Stimulated activated naive CD8-positive, alpha-beta T cell treated with anti-CD3 and anti-CD28 coated beads, Interleukin-15, Interleukin-2, amounts not matched to agents 100 U/mL and 50 U/mL, for 24 hours (primary cell): ENCODE measurements around the gene SPDYE1.
A peak's percentile ranks its signal among the peaks of the same experiment; 100 is the strongest.
"Not testable (repeated sequence)": the region's sequence is repeated elsewhere in the genome, so short reads cannot be mapped to it uniquely, and the experiment has no call there.

Experiments used
- ATAC-seq: fragments of 150-1000 bp; cut with Tn5 transposase; one replicate; pipeline ENCODE4 v1.10.0; 2021
- DNase-seq: peaks from one replicate; pipeline ENCODE4 v3.0.0; 2021

Gene SPDYE1

GRCh38 chr7:43997532-43997931, at the start of gene SPDYE1:
Gene SPDYE1, plus strand, starts transcription at chr7:43997897. Its CDS starts 2,053 bp downstream, at chr7:43999950.
- not testable (repeated sequence) for ATAC-seq, DNase-seq

GRCh38 chr7:43952028-43952427, 45.7 kb upstream of the SPDYE1 start:
- ATAC-seq (no peak), DNase-seq (no peak)

GRCh38 chr7:43953071-43953470, 44.6 kb upstream of the SPDYE1 start:
- ATAC-seq: no peak
- no peak for DNase-seq

GRCh38 chr7:43954524-43955228, 43.0 kb upstream of the SPDYE1 start:
- ATAC-seq (peak; percentile 71), DNase-seq (peak; percentile 10)

GRCh38 chr7:43956027-43956426, 41.7 kb upstream of the SPDYE1 start:
- ATAC-seq (no peak), DNase-seq (no peak)

- DNase-seq (no peak), ATAC-seq (no peak)
These were observed 36.8 kb upstream of the SPDYE1 start for GRCh38 chr7:43960933-43961332.

GRCh38 chr7:43966392-43966791, 31.3 kb upstream of the SPDYE1 start:
- not testable (repeated sequence) for DNase-seq, ATAC-seq

- ATAC-seq, DNase-seq: not testable (repeated sequence)
These were observed 29.3 kb upstream of the SPDYE1 start for GRCh38 chr7:43968172-43969040.

GRCh38 chr7:43969586-43969985, 28.1 kb upstream of the SPDYE1 start:
- DNase-seq, ATAC-seq: not testable (repeated sequence)

- DNase-seq, ATAC-seq: not testable (repeated sequence)
These were observed 27.0 kb upstream of the SPDYE1 start for GRCh38 chr7:43970698-43971097.

- ATAC-seq: not testable (repeated sequence)
These were observed 23.6 kb upstream of the SPDYE1 start for GRCh38 chr7:43974033-43974573.

GRCh38 chr7:43974725-43975482, 22.8 kb upstream of the SPDYE1 start:
- not testable (repeated sequence) for DNase-seq, ATAC-seq

More at GRCh38 chr7:43974033-43974573, 23.6 kb upstream of the SPDYE1 start:
- DNase-seq: not testable (repeated sequence)

- ATAC-seq (no peak), DNase-seq (no peak)
These were observed 20.2 kb upstream of the SPDYE1 start for GRCh38 chr7:43977525-43977924.

- ATAC-seq, DNase-seq: not testable (repeated sequence)
These were observed 19.6 kb upstream of the SPDYE1 start for GRCh38 chr7:43978102-43978501.

- not testable (repeated sequence) for ATAC-seq, DNase-seq
These were observed 14.8 kb upstream of the SPDYE1 start for GRCh38 chr7:43982848-43983247.

- not testable (repeated sequence) for ATAC-seq
These were observed 14.0 kb upstream of the SPDYE1 start for GRCh38 chr7:43983736-43984135.

GRCh38 chr7:43985904-43986864, 11.5 kb upstream of the SPDYE1 start:
- ATAC-seq: peak; percentile 79
- peak; percentile 89 for DNase-seq

More at GRCh38 chr7:43983736-43984135, 14.0 kb upstream of the SPDYE1 start:
- DNase-seq: not testable (repeated sequence)

- not testable (repeated sequence) for ATAC-seq, DNase-seq
These were observed 10.2 kb upstream of the SPDYE1 start for GRCh38 chr7:43987476-43987875.

GRCh38 chr7:43990011-43990585, 7.6 kb upstream of the SPDYE1 start:
- not testable (repeated sequence) for DNase-seq, ATAC-seq

- not testable (repeated sequence) for DNase-seq, ATAC-seq
These were observed 6.9 kb upstream of the SPDYE1 start for GRCh38 chr7:43990829-43991228.
